MM.1S (cell line): ENCODE data around the gene CTNNBL1.
"Not testable (repeated sequence)": the region's sequence is repeated elsewhere in the genome, so short reads cannot be mapped to it uniquely, and the experiment has no call there.

Experiments
- DNase-seq: peaks from one replicate; pipeline ENCODE4 v3.0.0-alpha.2; 2015
- H2AFZ ChIP-seq: fragments of 300-600 bp; sonication (generic); 2 replicates; pipeline ENCODE4 v1.6.0; 2016; ENCODE audit warnings: antibody characterized with exemption, low read length
- H3F3A ChIP-seq: fragments of 300-600 bp; sonication (generic); 2 replicates; pipeline ENCODE4 v1.6.1; 2016; ENCODE audit warnings: mild to moderate bottlenecking, antibody characterized with exemption, low read length, moderate library complexity, mixed read lengths; ENCODE audit not compliant: insufficient read depth
- H3K27ac ChIP-seq: fragments of 300-600 bp; sonication (generic); 2 replicates; pipeline ENCODE4 v1.5.1; 2016; ENCODE audit warnings: mild to moderate bottlenecking, low read length
- H3K27me3 ChIP-seq: fragments of 300-600 bp; sonication (generic); replicated peaks from 2 replicates; pipeline ENCODE4 v1.6.0; 2016; ENCODE audit warnings: low read length; ENCODE audit not compliant: insufficient read depth
- H3K36me3 ChIP-seq: fragments of 300-600 bp; sonication (generic); replicated peaks from 2 replicates; pipeline ENCODE4 v1.6.1; 2016; ENCODE audit warnings: mild to moderate bottlenecking, low read length, mixed read lengths; ENCODE audit not compliant: insufficient read depth
- H3K4me1 ChIP-seq: fragments of 300-600 bp; sonication (generic); 2 replicates; pipeline ENCODE4 v1.6.1; 2016; ENCODE audit warnings: low read length, mixed read lengths
- H3K4me2 ChIP-seq: fragments of 300-600 bp; sonication (generic); 2 replicates; pipeline ENCODE4 v1.6.0; 2016; ENCODE audit warnings: low read depth, low read length
- H3K4me3 ChIP-seq: fragments of 300-600 bp; sonication (generic); 2 replicates; pipeline ENCODE4 v1.5.1; 2016; ENCODE audit warnings: low read length, mixed read lengths
- H3K79me2 ChIP-seq: fragments of 300-600 bp; sonication (generic); 2 replicates; pipeline ENCODE4 v1.6.1; 2016; ENCODE audit warnings: mixed run types, low read length, mixed read lengths
- H3K9ac ChIP-seq: fragments of 300-600 bp; sonication (generic); 2 replicates; pipeline ENCODE4 v1.6.1; 2016; ENCODE audit warnings: low read length, mixed read lengths
- H3K9me2 ChIP-seq: fragments of 300-600 bp; sonication (generic); replicated peaks from 2 replicates; pipeline ENCODE4 v1.6.1; 2016; ENCODE audit warnings: mild to moderate bottlenecking, low read length, mixed read lengths; ENCODE audit not compliant: insufficient read depth
- H3K9me3 ChIP-seq: fragments of 300-600 bp; sonication (generic); replicated peaks from 2 replicates; pipeline ENCODE4 v1.6.1; 2016; ENCODE audit warnings: mild to moderate bottlenecking, low read length, mixed read lengths; ENCODE audit not compliant: insufficient read depth
- H4K20me1 ChIP-seq: fragments of 300-600 bp; sonication (generic); 2 replicates; pipeline ENCODE4 v1.6.1; 2016; ENCODE audit warnings: mild to moderate bottlenecking, low read length, moderate library complexity, mixed read lengths; ENCODE audit not compliant: insufficient read depth
- EZH2 ChIP-seq: fragments of 300-600 bp; sonication (generic); optimal IDR thresholded peaks from 2 replicates; pipeline ENCODE3; 2017; ENCODE audit warnings: low read depth, mild to moderate bottlenecking, antibody characterized with exemption, low read length, mixed read lengths
- EZH2phosphoT487 ChIP-seq: fragments of 300-600 bp; sonication (generic); IDR thresholded peaks from 2 replicates; pipeline ENCODE4 v1.6.1; 2018; ENCODE audit warnings: antibody characterized with exemption, low read length
- TF ChIP-seq, protein P1 (sequence below): fragments of 300-600 bp; sonication (generic); IDR thresholded peaks from 2 replicates; pipeline ENCODE4 v1.5.1; 2016; ENCODE audit warnings: antibody characterized with exemption, low read length, mixed read lengths

The CTNNBL1 gene

DNA sequence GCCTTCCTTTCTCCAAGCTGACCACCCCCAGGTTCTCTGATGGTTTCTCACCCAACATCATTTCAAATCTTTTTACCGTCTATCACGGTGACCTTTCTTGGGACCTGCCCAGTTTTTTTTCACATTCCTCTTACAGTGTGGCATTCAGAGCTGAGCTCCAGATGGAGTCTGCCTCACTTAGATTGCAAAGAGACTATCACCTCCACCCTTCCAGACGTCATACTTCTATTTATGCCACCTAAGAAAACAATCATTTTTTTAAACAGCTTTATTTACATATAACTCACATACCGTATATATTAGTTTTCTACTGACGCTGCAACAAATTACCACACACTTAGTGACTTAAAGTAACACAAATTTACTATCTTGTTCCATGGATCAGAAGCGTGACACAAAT is 32.3 kb upstream of the CTNNBL1 start:
- Histone ChIP-seq H3K4me3 (no peak overlapping the region), H3K36me3 (no peaks in the 10 kb centered on the region), H2AFZ (no peak overlapping the region), H3K27me3 (no peaks in the 10 kb centered on the region), H3K27ac (no peak overlapping the region), H3K9ac (no peak overlapping the region), H3K9me2 (no peaks in the 10 kb centered on the region), H3K9me3 (no peaks in the 10 kb centered on the region), H3K4me2 (no peak overlapping the region), H3F3A (no peaks in the 10 kb centered on the region), H3K79me2 (no peaks in the 10 kb centered on the region), H4K20me1 (no peaks in the 10 kb centered on the region), H3K4me1 (no peaks in the 10 kb centered on the region)
- no peak for DNase-seq
- TF ChIP-seq EZH2 (no peak), EZH2phosphoT487 (no peak)
- TF ChIP-seq, protein P1, sequence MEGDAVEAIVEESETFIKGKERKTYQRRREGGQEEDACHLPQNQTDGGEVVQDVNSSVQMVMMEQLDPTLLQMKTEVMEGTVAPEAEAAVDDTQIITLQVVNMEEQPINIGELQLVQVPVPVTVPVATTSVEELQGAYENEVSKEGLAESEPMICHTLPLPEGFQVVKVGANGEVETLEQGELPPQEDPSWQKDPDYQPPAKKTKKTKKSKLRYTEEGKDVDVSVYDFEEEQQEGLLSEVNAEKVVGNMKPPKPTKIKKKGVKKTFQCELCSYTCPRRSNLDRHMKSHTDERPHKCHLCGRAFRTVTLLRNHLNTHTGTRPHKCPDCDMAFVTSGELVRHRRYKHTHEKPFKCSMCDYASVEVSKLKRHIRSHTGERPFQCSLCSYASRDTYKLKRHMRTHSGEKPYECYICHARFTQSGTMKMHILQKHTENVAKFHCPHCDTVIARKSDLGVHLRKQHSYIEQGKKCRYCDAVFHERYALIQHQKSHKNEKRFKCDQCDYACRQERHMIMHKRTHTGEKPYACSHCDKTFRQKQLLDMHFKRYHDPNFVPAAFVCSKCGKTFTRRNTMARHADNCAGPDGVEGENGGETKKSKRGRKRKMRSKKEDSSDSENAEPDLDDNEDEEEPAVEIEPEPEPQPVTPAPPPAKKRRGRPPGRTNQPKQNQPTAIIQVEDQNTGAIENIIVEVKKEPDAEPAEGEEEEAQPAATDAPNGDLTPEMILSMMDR: no peak

DNA sequence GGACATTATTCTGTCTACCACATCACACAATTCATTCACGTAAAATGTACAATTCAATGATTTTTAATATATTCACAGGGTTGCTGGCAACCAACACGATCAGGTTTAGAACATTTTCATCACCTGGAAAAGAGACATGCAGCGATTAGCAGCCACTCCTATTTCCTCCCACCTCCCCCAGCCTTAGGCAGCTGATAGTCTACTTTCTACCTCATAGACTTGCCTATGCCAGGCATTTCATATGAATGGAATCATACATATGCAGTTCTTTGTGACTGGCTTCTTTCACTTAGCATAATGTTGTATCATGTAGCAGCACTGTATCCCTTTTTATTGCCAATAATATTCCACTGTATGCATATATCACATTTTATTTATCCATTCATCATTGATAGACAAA is 31.5 kb upstream of the CTNNBL1 start:
- Histone ChIP-seq H3K9me3 (no peaks in the 10 kb centered on the region), H3K9me2 (no peaks in the 10 kb centered on the region), H3K36me3 (no peaks in the 10 kb centered on the region), H3K27ac (no peak overlapping the region), H3F3A (no peaks in the 10 kb centered on the region), H4K20me1 (no peaks in the 10 kb centered on the region), H3K79me2 (no peaks in the 10 kb centered on the region), H3K27me3 (no peaks in the 10 kb centered on the region), H2AFZ (no peak overlapping the region), H3K4me3 (no peak overlapping the region), H3K4me2 (no peak overlapping the region), H3K9ac (no peak overlapping the region), H3K4me1 (no peaks in the 10 kb centered on the region)
- DNase-seq: no peak
- TF ChIP-seq, protein P1: no peak
- TF ChIP-seq EZH2phosphoT487 (no peak), EZH2 (no peak)

DNA sequence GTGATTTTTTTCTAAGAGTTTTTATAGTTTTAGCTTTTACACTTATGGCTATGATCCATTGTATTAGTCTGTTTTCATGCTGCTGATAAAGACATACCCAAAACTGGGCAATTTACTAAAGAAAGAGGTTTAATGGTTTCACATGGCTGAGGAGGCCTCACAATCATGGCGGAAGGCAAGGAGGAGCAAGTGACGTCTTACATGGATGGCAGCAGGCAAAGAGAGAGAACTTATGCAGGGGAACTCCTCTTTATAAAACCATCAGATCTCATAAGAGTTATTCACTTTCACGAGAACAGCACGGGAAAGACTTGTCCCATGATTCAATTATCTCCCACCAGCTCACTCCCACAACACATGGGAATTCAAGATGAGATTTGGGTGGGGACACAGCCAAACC is 29.2 kb upstream of the CTNNBL1 start:
- DNase-seq, H3K4me1 ChIP-seq, H3K27me3 ChIP-seq, H4K20me1 ChIP-seq, H3K36me3 ChIP-seq, H3K27ac ChIP-seq, H3K9me2 ChIP-seq, H3K4me2 ChIP-seq, H3K9ac ChIP-seq, H3K4me3 ChIP-seq, H2AFZ ChIP-seq, H3F3A ChIP-seq, H3K79me2 ChIP-seq, H3K9me3 ChIP-seq: not testable (repeated sequence)

DNA sequence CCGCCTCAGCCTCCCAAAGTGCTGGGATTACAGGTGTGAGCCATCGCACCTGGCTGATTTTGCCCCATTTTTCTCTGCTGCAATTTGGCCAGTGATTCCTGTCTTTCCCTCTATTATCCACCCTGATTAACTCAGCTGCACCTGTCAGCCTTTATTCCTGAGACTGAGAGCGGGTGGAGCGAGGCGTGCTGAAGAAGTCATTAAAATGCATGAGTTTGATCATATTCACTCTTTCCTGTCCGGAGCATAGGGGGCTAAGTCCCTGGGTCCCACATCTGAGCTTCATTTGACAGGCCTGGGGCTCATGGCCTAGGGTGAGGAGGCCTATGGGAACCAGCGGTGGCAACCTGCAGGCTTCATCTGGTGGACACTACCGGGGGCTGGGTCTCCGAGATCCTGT is 25.7 kb upstream of the CTNNBL1 start:
- no peaks in the 10 kb centered on the region for H3K36me3 ChIP-seq
- no peak overlapping the region for H3K9ac ChIP-seq
- TF ChIP-seq, protein P1: no peak
- TF ChIP-seq EZH2: no peak
- TF ChIP-seq EZH2phosphoT487: no peak
- DNase-seq: no peak
- H2AFZ ChIP-seq: no peak overlapping the region
- no peak overlapping the region for H3K4me3 ChIP-seq
- H4K20me1 ChIP-seq: no peaks in the 10 kb centered on the region
- no peak overlapping the region for H3K27ac ChIP-seq
- no peaks in the 10 kb centered on the region for H3K4me1 ChIP-seq
- no peaks in the 10 kb centered on the region for H3F3A ChIP-seq
- no peaks in the 10 kb centered on the region for H3K9me2 ChIP-seq
- no peaks in the 10 kb centered on the region for H3K9me3 ChIP-seq
- H3K27me3 ChIP-seq: 0 out of 2 replicates have a peak, but pooled peaks cover 4% of the 10 kb centered on the region
- no peak overlapping the region for H3K4me2 ChIP-seq
- no peaks in the 10 kb centered on the region for H3K79me2 ChIP-seq
